Inflammatory macrophage (primary cell): ENCODE measurements around the gene TSSK2.

ENCODE experiments used
- DNase-seq, 2 donors: peaks; one replicate each; pipeline ENCODE4 v3.0.0-alpha.2; 2020 to 2022

The TSSK2 gene

GRCh38 chr22:19125474-19126308 lies 5.4 kb upstream of the TSSK2 start:
- DNase-seq = no peak

GRCh38 chr22:19126309-19127273 lies 4.5 kb upstream of the TSSK2 start:
- DNase-seq = no peak

- DNase-seq = no peak
These were observed 3.6 kb upstream of the TSSK2 start for GRCh38 chr22:19127329-19128008.

GRCh38 chr22:19128009-19128401 lies 3.1 kb upstream of the TSSK2 start:
- DNase-seq = no peak

GRCh38 chr22:19128946-19129727 lies 2.0 kb upstream of the TSSK2 start:
- DNase-seq = no peak

- DNase-seq = no peak
These were observed 1.2 kb upstream of the TSSK2 start for GRCh38 chr22:19129871-19130270.

GRCh38 chr22:19131685-19132015 lies 542 bp downstream of the TSSK2 start:
- no peak for DNase-seq

- no peak for DNase-seq
These were observed 1.0 kb downstream of the TSSK2 start for GRCh38 chr22:19132153-19132552.

- DNase-seq = no peak
These were observed 1.7 kb downstream of the TSSK2 start for GRCh38 chr22:19132693-19133400.

GRCh38 chr22:19133561-19133960 lies 2.5 kb downstream of the TSSK2 start:
- DNase-seq = no peak

GRCh38 chr22:19134176-19134831 lies 3.2 kb downstream of the TSSK2 start:
- DNase-seq = no peak

- DNase-seq = no peak
These were observed 3.8 kb downstream of the TSSK2 start for GRCh38 chr22:19134874-19135273.

GRCh38 chr22:19136915-19137314 lies 5.8 kb downstream of the TSSK2 start:
- no peak for DNase-seq

- no peak for DNase-seq
These were observed 6.5 kb downstream of the TSSK2 start for GRCh38 chr22:19137384-19138216.

- no peak for DNase-seq
These were observed 7.3 kb downstream of the TSSK2 start for GRCh38 chr22:19138217-19139000.

GRCh38 chr22:19139001-19139356 lies 7.9 kb downstream of the TSSK2 start:
- DNase-seq = no peak

- DNase-seq = no peak
These were observed 8.9 kb downstream of the TSSK2 start for GRCh38 chr22:19139974-19140373.

- DNase-seq = no peak
These were observed 11.3 kb downstream of the TSSK2 start for GRCh38 chr22:19142394-19142793.

- no peak for DNase-seq
These were observed 12.1 kb downstream of the TSSK2 start for GRCh38 chr22:19143212-19143611.
